ENCODE data around the gene NEMP1. TPM values are rescaled to one million over a fixed set of nuclear protein-coding genes. Genes with fewer than 3 reads are reported as not detected.

The NEMP1 gene
- total RNA-seq, 6 donors from 2014 or later: 6.2 to 13.6 (median 10.0) TPM

DNA sequence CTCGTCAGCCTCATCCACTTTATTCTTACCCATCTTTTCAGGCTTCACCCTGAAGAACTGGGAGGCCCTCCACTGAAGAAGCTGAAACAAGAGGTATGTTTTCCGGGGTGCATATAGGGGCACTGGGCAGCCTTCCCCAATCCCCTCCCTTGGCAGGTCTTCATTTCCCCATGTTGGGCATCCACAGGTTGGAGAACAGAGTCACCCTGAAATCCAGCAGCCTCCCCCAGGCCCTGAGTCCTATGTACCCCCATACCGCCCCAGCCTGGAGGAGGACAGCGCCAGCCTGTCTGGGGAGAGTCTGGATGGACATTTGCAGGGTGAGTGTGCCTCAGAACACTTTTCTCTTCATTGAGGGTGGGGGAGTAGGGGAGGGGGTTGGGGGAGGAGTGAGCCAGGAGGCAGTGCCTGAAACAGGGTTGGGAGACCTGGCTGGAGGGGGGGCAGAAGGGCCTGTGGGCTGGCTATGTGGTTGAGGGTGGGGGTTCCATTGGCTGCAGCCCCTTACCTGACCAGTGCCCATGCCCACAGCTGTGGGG lies 14.4 kb upstream of the NEMP1 start:
- Histone ChIP-seq H3K27ac (peak overlapping the region in 3 of 4 donors; percentile 75 to 97 (median 76)), H3K4me3 (no peak overlapping the region), H3K27me3 (no peaks in the 10 kb centered on the region), H3K36me3 (peaks cover 22 to 67% (median 56%) of the 10 kb centered on the region in 4 donors), H3K4me1 (peaks cover 43 to 61% (median 48%) of the 10 kb centered on the region in 4 donors), H3K9me3 (no peaks in the 10 kb centered on the region)
- 72 to 80% methylated on average over 3 to 4 of the region's 4 CpGs for whole genome bisulfite sequencing, 2 donors
- TF ChIP-seq, protein P1, sequence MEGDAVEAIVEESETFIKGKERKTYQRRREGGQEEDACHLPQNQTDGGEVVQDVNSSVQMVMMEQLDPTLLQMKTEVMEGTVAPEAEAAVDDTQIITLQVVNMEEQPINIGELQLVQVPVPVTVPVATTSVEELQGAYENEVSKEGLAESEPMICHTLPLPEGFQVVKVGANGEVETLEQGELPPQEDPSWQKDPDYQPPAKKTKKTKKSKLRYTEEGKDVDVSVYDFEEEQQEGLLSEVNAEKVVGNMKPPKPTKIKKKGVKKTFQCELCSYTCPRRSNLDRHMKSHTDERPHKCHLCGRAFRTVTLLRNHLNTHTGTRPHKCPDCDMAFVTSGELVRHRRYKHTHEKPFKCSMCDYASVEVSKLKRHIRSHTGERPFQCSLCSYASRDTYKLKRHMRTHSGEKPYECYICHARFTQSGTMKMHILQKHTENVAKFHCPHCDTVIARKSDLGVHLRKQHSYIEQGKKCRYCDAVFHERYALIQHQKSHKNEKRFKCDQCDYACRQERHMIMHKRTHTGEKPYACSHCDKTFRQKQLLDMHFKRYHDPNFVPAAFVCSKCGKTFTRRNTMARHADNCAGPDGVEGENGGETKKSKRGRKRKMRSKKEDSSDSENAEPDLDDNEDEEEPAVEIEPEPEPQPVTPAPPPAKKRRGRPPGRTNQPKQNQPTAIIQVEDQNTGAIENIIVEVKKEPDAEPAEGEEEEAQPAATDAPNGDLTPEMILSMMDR (IDR thresholded peaks at IDR 0.05): no peak
- no peak for TF ChIP-seq POLR2A (IDR thresholded peaks at IDR 0.05)
- TF ChIP-seq EP300 (IDR thresholded peaks at IDR 0.05): no peak
- TF ChIP-seq POLR2AphosphoS5 (IDR thresholded peaks at IDR 0.05): no peak
- ATAC-seq (ENCODE audit: low FRiP score in 2 of 2): no peak
- DNase-seq: no peak

- Histone ChIP-seq H3K27me3 (no peaks in the 10 kb centered on the region), H3K36me3 (peaks cover 22 to 63% (median 52%) of the 10 kb centered on the region in 4 donors), H3K4me1 (peaks cover 44 to 65% (median 49%) of the 10 kb centered on the region in 4 donors), H3K27ac (peak overlapping the region in 2 of 4 donors; percentile 75 to 97), H3K4me3 (no peak overlapping the region), H3K9me3 (no peaks in the 10 kb centered on the region)
- DNase-seq: no peak
- 70 to 77% methylated on average over 5 of the region's 5 CpGs for WGBS, 2 donors
- TF ChIP-seq EP300 (IDR thresholded peaks at IDR 0.05) (no peak), POLR2A (IDR thresholded peaks at IDR 0.05) (no peak)
- TF ChIP-seq, protein P1 (IDR thresholded peaks at IDR 0.05): no peak
- no peak for ATAC-seq (ENCODE audit: low FRiP score in 2 of 2)
Measured at GRCh38 chr12:57092529-57092862, 13.9 kb upstream of the NEMP1 start.

- H3K4me3 ChIP-seq: peak overlapping the region in 1 of 4 donors; percentile 78
- H3K9me3 ChIP-seq: no peaks in the 10 kb centered on the region
- H3K36me3 ChIP-seq: peaks cover 22 to 56% (median 46%) of the 10 kb centered on the region in 4 donors
- H3K27me3 ChIP-seq: no peaks in the 10 kb centered on the region
- 79 to 86% methylated on average over 23 to 24 of the region's 25 CpGs for WGBS, 2 donors
- TF ChIP-seq POLR2AphosphoS5 (IDR thresholded peaks at IDR 0.05): no peak
- TF ChIP-seq, protein P1 (IDR thresholded peaks at IDR 0.05): no peak
- TF ChIP-seq POLR2A (IDR thresholded peaks at IDR 0.05): no peak
- TF ChIP-seq EP300 (IDR thresholded peaks at IDR 0.05): no peak
- peaks cover 44 to 67% (median 49%) of the 10 kb centered on the region in 4 donors for H3K4me1 ChIP-seq
- ATAC-seq (ENCODE audit: low FRiP score in 2 of 2): no peak
- DNase-seq: no peak
- H3K27ac ChIP-seq: peak overlapping the region in 2 of 4 donors; percentile 91 to 97
Measured at GRCh38 chr12:57091638-57092528, 13.3 kb upstream of the NEMP1 start.

GRCh38 chr12:57090924-57091637 lies 12.5 kb upstream of the NEMP1 start:
- Histone ChIP-seq H3K4me1 (peaks cover 45 to 72% (median 53%) of the 10 kb centered on the region in 4 donors), H3K27me3 (no peaks in the 10 kb centered on the region), H3K4me3 (peak overlapping the region; percentile 43 to 78 (median 71)), H3K9me3 (no peaks in the 10 kb centered on the region), H3K36me3 (peaks cover 18 to 48% (median 38%) of the 10 kb centered on the region in 4 donors), H3K27ac (peak overlapping the region; percentile 91 to 100 (median 98))
- peak in 1 of 2 donors; percentile 62 for DNase-seq
- ATAC-seq (ENCODE audit: low FRiP score in 2 of 2): no peak
- WGBS, 2 donors: 54 to 64% methylated on average over 17 to 20 of the region's 22 CpGs
- TF ChIP-seq POLR2A (IDR thresholded peaks at IDR 0.05) (no peak), POLR2AphosphoS5 (IDR thresholded peaks at IDR 0.05) (no peak), EP300 (IDR thresholded peaks at IDR 0.05) (no peak)
- TF ChIP-seq, protein P1 (IDR thresholded peaks at IDR 0.05): no peak
